Measurements from ENCODE around the gene POLR2J. TPM values are rescaled to one million over a fixed set of nuclear protein-coding genes. Genes with fewer than 3 reads are reported as not detected.

Gene POLR2J
- total and polyA plus RNA-seq, 2 experiments from 2014 or later: 31.8 to 121 TPM

DNA sequence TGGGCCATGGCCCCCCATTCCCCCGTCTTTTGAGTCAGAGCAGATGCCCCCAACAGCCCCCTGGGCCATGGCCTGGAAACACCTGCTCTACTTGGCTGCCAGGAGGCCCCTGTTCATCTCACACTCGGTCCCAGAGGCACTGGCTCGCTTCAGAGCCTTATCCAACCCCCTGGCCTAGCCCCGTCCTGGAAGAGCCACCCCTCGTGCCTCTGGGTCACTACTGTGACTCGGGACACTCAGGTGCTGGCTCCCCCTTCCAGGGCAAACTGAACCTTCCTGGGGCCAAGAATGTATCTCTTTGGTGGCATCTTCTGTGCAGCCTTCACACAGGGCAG is 7.0 kb downstream of the POLR2J start:
- peaks cover 10% of the 10 kb centered on the region for H3K36me3 ChIP-seq

DNA sequence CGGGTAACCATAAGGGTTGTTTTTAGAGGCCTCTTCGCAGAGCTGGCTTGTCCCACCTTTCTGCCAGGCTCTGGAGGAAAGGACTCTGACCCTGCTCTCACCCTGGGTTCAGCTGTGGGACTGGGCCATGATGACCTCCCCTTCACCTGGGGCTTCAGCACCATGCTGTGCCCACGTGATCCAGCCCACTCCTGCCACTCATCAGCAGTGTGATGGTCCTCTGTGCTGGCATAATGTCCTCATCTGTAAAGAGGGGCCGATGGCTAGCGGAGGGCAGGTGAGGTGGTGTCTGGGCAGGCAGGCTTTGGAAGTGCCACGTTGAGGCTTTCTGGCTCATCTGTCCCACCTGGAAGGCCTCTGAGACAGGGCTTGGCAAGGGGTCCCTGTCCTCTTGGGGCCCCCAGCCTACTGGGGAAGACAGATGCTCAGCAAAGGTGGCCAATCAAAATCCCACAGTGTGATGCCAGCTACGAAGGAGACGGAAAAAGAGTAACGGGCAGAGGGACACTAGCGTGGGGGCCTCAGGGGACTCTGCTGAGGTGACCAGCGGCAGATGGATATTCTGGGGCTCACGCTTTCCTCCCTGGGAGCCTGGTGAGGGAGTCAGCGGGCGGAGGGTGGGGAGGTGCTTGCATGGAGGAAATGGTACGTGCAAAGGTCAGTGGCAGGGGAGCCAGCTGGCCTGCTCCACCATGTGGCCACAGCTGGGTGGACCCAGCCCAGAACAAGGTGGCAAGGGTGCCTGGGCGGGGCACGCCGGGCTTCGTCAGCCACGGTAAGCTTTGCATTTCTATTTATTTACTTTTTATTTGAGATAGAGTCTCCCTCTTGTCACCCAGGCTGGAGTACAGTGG is 8.5 kb downstream of the POLR2J start:
- Histone ChIP-seq H3K27me3 (no peaks in the 10 kb centered on the region), H3K4me3 (no peak overlapping the region), H3K4me1 (ENCODE audit: low read depth) (no peaks in the 10 kb centered on the region), H3K36me3 (peaks cover 10% of the 10 kb centered on the region), H3K9me3 (ENCODE audit: low read depth) (no peaks in the 10 kb centered on the region), H3K27ac (no peak overlapping the region)
- DNase-seq (ENCODE audit: low read depth in 1 of 2, low spot score in 1 of 2): no peak
- TF ChIP-seq, protein P1, sequence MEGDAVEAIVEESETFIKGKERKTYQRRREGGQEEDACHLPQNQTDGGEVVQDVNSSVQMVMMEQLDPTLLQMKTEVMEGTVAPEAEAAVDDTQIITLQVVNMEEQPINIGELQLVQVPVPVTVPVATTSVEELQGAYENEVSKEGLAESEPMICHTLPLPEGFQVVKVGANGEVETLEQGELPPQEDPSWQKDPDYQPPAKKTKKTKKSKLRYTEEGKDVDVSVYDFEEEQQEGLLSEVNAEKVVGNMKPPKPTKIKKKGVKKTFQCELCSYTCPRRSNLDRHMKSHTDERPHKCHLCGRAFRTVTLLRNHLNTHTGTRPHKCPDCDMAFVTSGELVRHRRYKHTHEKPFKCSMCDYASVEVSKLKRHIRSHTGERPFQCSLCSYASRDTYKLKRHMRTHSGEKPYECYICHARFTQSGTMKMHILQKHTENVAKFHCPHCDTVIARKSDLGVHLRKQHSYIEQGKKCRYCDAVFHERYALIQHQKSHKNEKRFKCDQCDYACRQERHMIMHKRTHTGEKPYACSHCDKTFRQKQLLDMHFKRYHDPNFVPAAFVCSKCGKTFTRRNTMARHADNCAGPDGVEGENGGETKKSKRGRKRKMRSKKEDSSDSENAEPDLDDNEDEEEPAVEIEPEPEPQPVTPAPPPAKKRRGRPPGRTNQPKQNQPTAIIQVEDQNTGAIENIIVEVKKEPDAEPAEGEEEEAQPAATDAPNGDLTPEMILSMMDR (IDR thresholded peaks at IDR 0.05; ENCODE audit: low read depth, low read length): no peak

More for the DNA sequence above, 7.0 kb downstream of the POLR2J start:
- no peak overlapping the region for H3K27ac ChIP-seq
- H3K4me3 ChIP-seq: no peak overlapping the region
- H3K9me3 ChIP-seq (ENCODE audit: low read depth): no peaks in the 10 kb centered on the region
- no peaks in the 10 kb centered on the region for H3K27me3 ChIP-seq
- no peak for DNase-seq (ENCODE audit: low read depth in 1 of 2, low spot score in 1 of 2)
- TF ChIP-seq, protein P1 (IDR thresholded peaks at IDR 0.05; ENCODE audit: low read depth, low read length): no peak
- H3K4me1 ChIP-seq (ENCODE audit: low read depth): no peaks in the 10 kb centered on the region

- DNase-seq (ENCODE audit: low read depth in 1 of 2, low spot score in 1 of 2): no peak
These were observed 9.3 kb downstream of the POLR2J start for GRCh38 chr7:102469351-102469971.

GRCh38 chr7:102468478-102469350 is 10.0 kb downstream of the POLR2J start:
- no peak for DNase-seq (ENCODE audit: low read depth in 1 of 2, low spot score in 1 of 2)
- Histone ChIP-seq H3K27ac (no peak overlapping the region), H3K36me3 (peaks cover 10% of the 10 kb centered on the region), H3K9me3 (ENCODE audit: low read depth) (no peaks in the 10 kb centered on the region), H3K27me3 (no peaks in the 10 kb centered on the region), H3K4me3 (no peak overlapping the region), H3K4me1 (ENCODE audit: low read depth) (no peaks in the 10 kb centered on the region)
- TF ChIP-seq, protein P1 (IDR thresholded peaks at IDR 0.05; ENCODE audit: low read depth, low read length): no peak

More at GRCh38 chr7:102469351-102469971, 9.3 kb downstream of the POLR2J start:
- H3K36me3 ChIP-seq: peaks cover 10% of the 10 kb centered on the region
- no peak overlapping the region for H3K27ac ChIP-seq
- H3K9me3 ChIP-seq (ENCODE audit: low read depth): no peaks in the 10 kb centered on the region
- TF ChIP-seq, protein P1 (IDR thresholded peaks at IDR 0.05; ENCODE audit: low read depth, low read length): no peak
- no peaks in the 10 kb centered on the region for H3K27me3 ChIP-seq
- H3K4me3 ChIP-seq: no peak overlapping the region
- no peaks in the 10 kb centered on the region for H3K4me1 ChIP-seq (ENCODE audit: low read depth)
